ENCODE data around the gene PPP1R8. TPM values are rescaled to one million over a fixed set of nuclear protein-coding genes. Genes with fewer than 3 reads are reported as not detected.
"Not testable (repeated sequence)": the region's sequence is repeated elsewhere in the genome, so short reads cannot be mapped to it uniquely, and the experiment has no call there.

Gene PPP1R8
- total RNA-seq, 4 donors from 2014 or later = 32.5 to 43.5 (median 35.2) TPM

DNA sequence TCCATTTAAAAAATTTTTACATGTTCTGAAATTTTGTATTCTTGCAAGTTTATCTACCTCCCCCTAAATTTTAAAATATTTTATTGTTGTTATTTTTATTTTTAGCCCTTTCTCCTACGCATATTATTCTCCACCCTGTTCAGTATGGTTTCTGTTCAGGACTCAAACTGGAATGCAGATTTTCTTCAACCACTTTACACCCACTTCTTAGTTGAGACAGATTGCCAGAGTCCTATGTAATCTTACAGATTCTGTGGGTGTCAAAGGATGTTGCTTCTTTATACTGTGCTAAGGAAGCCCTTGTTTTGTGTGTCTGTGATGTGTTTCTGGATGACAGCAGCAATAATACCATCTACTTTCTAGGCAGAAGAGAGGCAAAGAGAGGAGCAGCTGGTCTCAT lies 20.7 kb upstream of the PPP1R8 start:
- no peak for TF ChIP-seq EP300 (IDR thresholded peaks at IDR 0.05)
- Histone ChIP-seq H3K4me1 (no peaks in the 10 kb centered on the region), H3K27ac (no peak overlapping the region), H3K36me3 (peaks cover 55% of the 10 kb centered on the region), H3K9me3 (no peaks in the 10 kb centered on the region), H3K27me3 (no peaks in the 10 kb centered on the region), H3K4me3 (no peak overlapping the region)
- 97% methylated on average over 1 of the region's 1 CpG for WGBS
- DNase-seq (ENCODE audit: low spot score in 2 of 2) = no peak

DNA sequence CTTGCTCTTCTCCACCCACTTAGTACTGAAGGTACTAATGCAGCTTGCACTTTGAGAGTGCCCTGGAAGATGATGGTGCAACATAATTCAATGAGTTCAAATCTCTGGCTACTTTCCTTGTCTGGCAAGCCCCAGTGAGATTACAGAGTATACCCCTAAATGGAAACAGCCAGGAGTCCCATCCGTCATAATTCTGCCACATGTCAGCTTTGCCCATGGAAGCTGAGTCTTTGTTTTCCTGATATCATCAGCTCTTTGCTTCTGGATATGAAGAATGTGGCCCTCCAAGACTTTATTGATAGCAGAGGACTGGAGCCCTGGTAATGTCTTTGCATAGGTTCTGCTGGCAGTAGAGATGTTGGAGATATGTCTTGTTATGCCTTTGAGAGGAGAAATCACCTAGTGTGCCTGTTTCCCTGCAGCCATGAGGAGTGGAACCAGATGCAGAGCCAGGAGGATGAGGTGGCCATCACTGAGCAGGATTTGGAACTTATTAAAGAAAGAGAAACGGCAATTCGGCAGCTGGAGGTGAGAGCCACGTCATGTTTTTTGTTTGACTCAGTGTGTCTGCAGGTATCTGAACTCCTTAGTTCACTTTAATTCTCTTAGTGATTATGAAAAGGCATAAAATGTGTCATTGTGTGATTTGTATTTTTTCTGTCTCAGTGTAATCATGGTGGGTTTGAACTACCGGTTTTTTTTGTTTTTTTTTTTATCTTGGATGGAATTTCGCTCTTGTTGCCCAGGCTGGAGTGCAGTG lies 18.7 kb upstream of the PPP1R8 start:
- WGBS = 92% methylated on average over 6 of the region's 6 CpGs
- H3K36me3 ChIP-seq = peaks cover 54% of the 10 kb centered on the region
- DNase-seq (ENCODE audit: low spot score in 2 of 2) = no peak
- no peaks in the 10 kb centered on the region for H3K9me3 ChIP-seq
- H3K27ac ChIP-seq = no peak overlapping the region
- H3K4me1 ChIP-seq = no peaks in the 10 kb centered on the region
- no peaks in the 10 kb centered on the region for H3K27me3 ChIP-seq
- TF ChIP-seq, protein P1, sequence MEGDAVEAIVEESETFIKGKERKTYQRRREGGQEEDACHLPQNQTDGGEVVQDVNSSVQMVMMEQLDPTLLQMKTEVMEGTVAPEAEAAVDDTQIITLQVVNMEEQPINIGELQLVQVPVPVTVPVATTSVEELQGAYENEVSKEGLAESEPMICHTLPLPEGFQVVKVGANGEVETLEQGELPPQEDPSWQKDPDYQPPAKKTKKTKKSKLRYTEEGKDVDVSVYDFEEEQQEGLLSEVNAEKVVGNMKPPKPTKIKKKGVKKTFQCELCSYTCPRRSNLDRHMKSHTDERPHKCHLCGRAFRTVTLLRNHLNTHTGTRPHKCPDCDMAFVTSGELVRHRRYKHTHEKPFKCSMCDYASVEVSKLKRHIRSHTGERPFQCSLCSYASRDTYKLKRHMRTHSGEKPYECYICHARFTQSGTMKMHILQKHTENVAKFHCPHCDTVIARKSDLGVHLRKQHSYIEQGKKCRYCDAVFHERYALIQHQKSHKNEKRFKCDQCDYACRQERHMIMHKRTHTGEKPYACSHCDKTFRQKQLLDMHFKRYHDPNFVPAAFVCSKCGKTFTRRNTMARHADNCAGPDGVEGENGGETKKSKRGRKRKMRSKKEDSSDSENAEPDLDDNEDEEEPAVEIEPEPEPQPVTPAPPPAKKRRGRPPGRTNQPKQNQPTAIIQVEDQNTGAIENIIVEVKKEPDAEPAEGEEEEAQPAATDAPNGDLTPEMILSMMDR (IDR thresholded peaks at IDR 0.05) = no peak
- TF ChIP-seq POLR2A (IDR thresholded peaks at IDR 0.05) (no peak), EP300 (IDR thresholded peaks at IDR 0.05) (no peak), POLR2AphosphoS5 (IDR thresholded peaks at IDR 0.05) (no peak)
- no peak overlapping the region for H3K4me3 ChIP-seq

DNA sequence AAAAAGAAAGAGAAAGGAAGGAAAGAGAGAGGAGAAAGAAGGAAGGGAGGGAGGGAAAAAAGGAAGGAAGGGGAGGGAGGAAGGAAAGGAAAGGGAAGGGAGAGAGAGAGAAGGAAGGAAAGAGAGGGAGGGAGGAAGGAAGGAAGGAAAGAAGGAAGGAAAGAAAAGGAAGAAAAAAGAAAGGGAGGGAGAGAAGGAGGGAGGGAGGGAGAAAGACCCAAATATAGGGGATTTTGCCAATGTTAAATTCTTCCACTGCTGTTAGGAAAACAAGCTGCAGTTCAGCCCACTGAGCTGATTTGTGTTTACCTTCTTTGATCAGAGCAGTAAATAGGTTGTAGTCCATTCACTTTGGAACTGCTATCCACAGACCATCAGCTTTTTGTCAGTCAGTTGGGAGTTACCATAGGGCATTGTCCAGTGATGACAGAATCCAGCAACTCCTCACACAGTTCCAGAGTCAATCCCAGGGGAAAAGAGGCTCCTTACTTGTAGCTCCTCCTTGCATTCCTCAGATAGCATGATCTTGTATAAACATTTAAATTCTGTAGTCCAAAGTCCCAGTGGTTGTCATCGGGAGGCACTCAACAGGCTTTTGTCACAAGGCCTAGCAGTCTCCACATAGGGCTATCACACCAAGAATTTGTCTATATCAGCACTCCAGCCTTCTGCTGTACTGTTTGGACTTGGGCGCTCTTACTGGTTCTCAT lies 13.5 kb upstream of the PPP1R8 start:
- no peak for DNase-seq (ENCODE audit: low spot score in 2 of 2)
- Histone ChIP-seq H3K27ac (no peak overlapping the region), H3K9me3 (no peaks in the 10 kb centered on the region), H3K27me3 (no peaks in the 10 kb centered on the region), H3K4me1 (no peaks in the 10 kb centered on the region), H3K36me3 (peaks cover 93% of the 10 kb centered on the region), H3K4me3 (no peak overlapping the region)
- 87% methylated on average over 2 of the region's 2 CpGs for WGBS
- TF ChIP-seq POLR2A (IDR thresholded peaks at IDR 0.05) (no peak), EP300 (IDR thresholded peaks at IDR 0.05) (no peak), POLR2AphosphoS5 (IDR thresholded peaks at IDR 0.05) (no peak)
- TF ChIP-seq, protein P1 (IDR thresholded peaks at IDR 0.05) = no peak

DNA sequence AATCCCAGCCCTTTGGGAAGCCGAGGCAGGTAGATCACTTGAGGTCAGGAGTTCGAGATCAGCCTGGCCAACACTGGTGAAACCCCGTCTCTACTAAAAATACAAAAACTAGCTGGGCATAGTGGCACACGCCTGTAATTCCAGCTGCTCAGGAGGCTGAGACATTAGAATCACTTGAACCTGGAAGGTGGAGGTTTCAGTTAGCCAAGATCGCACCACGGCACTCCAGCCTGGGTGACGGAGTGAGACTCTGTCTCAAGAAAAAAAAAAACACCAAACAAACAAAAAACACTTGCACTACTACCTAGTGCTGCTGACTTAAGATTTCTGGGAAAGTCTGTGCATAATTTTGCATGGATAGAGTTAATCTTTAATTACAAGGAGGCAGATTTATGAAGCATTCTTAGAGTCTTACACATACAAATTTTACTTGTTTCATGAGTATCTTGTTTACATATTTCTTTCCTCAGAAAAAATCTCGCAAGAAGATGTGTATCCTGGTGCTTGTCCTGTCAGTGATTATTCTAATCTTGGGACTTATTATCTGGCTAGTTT lies 8.7 kb upstream of the PPP1R8 start:
- no peak overlapping the region for H3K27ac ChIP-seq
- H3K4me3 ChIP-seq = no peak overlapping the region
- no peaks in the 10 kb centered on the region for H3K27me3 ChIP-seq
- H3K36me3 ChIP-seq = peaks cover 68% of the 10 kb centered on the region
- no peaks in the 10 kb centered on the region for H3K9me3 ChIP-seq
- H3K4me1 ChIP-seq = no peaks in the 10 kb centered on the region
- TF ChIP-seq EP300 (IDR thresholded peaks at IDR 0.05) (no peak), POLR2A (IDR thresholded peaks at IDR 0.05) (no peak), POLR2AphosphoS5 (IDR thresholded peaks at IDR 0.05) (no peak)
- TF ChIP-seq, protein P1 (IDR thresholded peaks at IDR 0.05) = no peak
- 93% methylated on average over 8 of the region's 8 CpGs for WGBS
- no peak for DNase-seq (ENCODE audit: low spot score in 2 of 2)

DNA sequence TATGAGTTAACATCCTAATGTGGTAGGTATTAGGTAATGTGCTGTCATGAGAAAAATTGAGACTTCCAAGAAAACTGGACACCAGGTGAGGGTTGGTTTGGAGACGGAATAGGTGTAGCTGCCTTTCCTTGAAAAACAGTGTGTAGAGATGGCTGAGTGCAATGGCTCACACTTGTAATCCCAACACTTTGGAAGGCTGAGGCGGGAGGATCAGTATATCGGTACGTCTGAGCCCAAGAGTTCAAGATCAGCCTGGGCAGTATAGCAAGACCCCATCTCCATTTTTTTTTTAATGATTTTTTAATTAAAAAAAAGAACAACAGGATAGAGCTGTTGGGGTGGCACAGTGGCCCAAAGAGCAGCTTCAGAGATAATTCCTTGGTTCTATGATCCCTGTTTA lies 6.8 kb upstream of the PPP1R8 start:
- H3K36me3 ChIP-seq = peaks cover 49% of the 10 kb centered on the region
- H3K4me1 ChIP-seq = no peaks in the 10 kb centered on the region
- 92% methylated on average over 4 of the region's 4 CpGs for WGBS
- no peak for DNase-seq (ENCODE audit: low spot score in 2 of 2)
- TF ChIP-seq POLR2AphosphoS5 (IDR thresholded peaks at IDR 0.05) = no peak
- no peak overlapping the region for H3K4me3 ChIP-seq
- H3K27me3 ChIP-seq = no peaks in the 10 kb centered on the region
- H3K9me3 ChIP-seq = no peaks in the 10 kb centered on the region
- H3K27ac ChIP-seq = no peak overlapping the region

DNA sequence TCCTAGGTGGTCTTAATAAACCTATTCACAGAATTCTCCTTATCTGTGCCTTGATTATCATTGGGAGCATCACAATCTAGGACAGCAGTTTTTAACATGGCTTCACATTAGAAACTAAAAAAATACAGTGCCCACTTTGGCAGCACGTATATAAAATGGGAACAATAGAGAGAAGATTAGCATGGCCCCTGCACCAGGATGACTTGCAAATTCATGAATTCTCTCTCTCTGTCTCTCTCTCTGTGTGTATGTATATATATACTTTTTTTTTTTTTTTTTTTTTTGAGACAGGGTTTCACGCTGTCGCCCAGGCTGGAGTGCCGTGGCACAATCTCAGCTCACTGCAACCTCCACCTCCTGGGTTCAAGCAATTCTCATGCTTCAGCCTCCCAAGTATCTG lies 6.2 kb upstream of the PPP1R8 start:
- no peaks in the 10 kb centered on the region for H3K27me3 ChIP-seq
- peaks cover 42% of the 10 kb centered on the region for H3K36me3 ChIP-seq
- H3K4me3 ChIP-seq = no peak overlapping the region
- no peaks in the 10 kb centered on the region for H3K4me1 ChIP-seq
- no peaks in the 10 kb centered on the region for H3K9me3 ChIP-seq
- H3K27ac ChIP-seq = no peak overlapping the region
- DNase-seq (ENCODE audit: low spot score in 2 of 2) = no peak
- TF ChIP-seq EP300 (IDR thresholded peaks at IDR 0.05) (no peak), POLR2A (IDR thresholded peaks at IDR 0.05) (no peak), POLR2AphosphoS5 (IDR thresholded peaks at IDR 0.05) (no peak)
- TF ChIP-seq, protein P1 (IDR thresholded peaks at IDR 0.05) = no peak
- WGBS = 97% methylated on average over 4 of the region's 4 CpGs

DNA sequence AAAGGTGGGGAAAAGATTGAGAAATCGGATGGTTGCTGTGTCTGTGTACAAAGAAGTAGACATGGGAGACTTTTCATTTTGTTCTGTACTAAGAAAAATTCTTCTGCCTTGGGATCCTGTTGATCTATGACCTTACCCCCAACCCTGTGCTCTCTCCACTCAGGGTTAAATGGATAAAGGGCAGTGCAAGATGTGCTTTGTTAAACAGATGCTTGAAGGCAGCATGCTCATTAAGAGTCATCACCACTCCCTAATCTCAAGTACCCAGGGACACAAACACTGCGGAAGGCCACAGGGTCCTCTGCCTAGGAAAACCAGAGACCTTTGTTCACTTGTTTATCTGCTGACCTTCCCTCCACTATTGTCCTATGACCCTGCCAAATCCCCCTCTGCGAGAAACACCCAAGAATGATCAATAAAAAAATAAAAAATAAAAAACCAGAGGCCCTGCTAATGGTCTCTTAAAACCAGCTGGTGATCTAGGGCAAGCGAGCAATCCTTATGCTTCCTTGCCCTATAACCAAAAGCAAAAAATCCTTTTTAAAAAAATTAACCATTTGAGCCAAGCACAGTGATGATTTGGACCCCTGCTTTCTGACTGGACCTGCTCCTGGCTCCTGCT lies 1.1 kb upstream of the PPP1R8 start:
- not testable (repeated sequence) for H3K9me3 ChIP-seq; H3K27me3 ChIP-seq; DNase-seq (ENCODE audit: low spot score in 2 of 2); H3K27ac ChIP-seq; H3K4me3 ChIP-seq
- 93% methylated on average over 4 of the region's 4 CpGs for WGBS
- peaks cover 24% of the 10 kb centered on the region for H3K4me1 ChIP-seq
- peaks cover 11% of the 10 kb centered on the region for H3K36me3 ChIP-seq

All from suprapubic skin (tissue), 4 donors.